ENCODE measurements around the gene TRIM13. TPM values are rescaled to one million over a fixed set of nuclear protein-coding genes. Genes with fewer than 3 reads are reported as not detected.

The TRIM13 gene
- total RNA-seq, 4 donors from 2014 or later: 21.4 to 38.6 (median 34.8) TPM

- DNase-seq (ENCODE audit: extremely low spot score): no peak
- peaks cover 24 to 66% (median 49%) of the 10 kb centered on the region in 4 donors for H3K4me1 ChIP-seq
- TF ChIP-seq CTCF (IDR thresholded peaks at IDR 0.05) (no peak), POLR2A (IDR thresholded peaks at IDR 0.05; ENCODE audit: low read depth) (no peak), POLR2AphosphoS5 (IDR thresholded peaks at IDR 0.05) (no peak), EP300 (IDR thresholded peaks at IDR 0.05) (no peak)
- H3K9me3 ChIP-seq: no peaks in the 10 kb centered on the region
- H3K27me3 ChIP-seq: no peaks in the 10 kb centered on the region
- peaks cover 0 to 46% (median 31%) of the 10 kb centered on the region in 4 donors for H3K36me3 ChIP-seq
- peak overlapping the region; percentile 22 to 67 (median 46) for H3K27ac ChIP-seq (replicated peaks in 1 of 4)
- 82% methylated on average over 1 of the region's 1 CpG for WGBS
- intact Hi-C loops (cut with DNase I): no loop called here
- H3K4me3 ChIP-seq: no peak overlapping the region
Observed at GRCh38 chr13:50014386-50014785, 17.5 kb downstream of the TRIM13 start.

- intact Hi-C loops (cut with DNase I): no loop called here
- Histone ChIP-seq H3K36me3 (peaks cover 0 to 52% (median 29%) of the 10 kb centered on the region in 4 donors), H3K27me3 (no peaks in the 10 kb centered on the region), H3K4me3 (no peak within 1 kb of the TSS), H3K4me1 (peaks cover 24 to 66% (median 45%) of the 10 kb centered on the region in 4 donors), H3K9me3 (no peaks in the 10 kb centered on the region), H3K27ac (replicated peaks in 1 of 4) (peak within 1 kb of the TSS; percentile 38 to 67 (median 53))
- 26% methylated on average over 5 of the region's 5 CpGs for WGBS
- TF ChIP-seq EP300 (IDR thresholded peaks at IDR 0.05) (no peak), CTCF (IDR thresholded peaks at IDR 0.05) (no peak), POLR2A (IDR thresholded peaks at IDR 0.05; ENCODE audit: low read depth) (no peak), POLR2AphosphoS5 (IDR thresholded peaks at IDR 0.05) (no peak)
- DNase-seq (ENCODE audit: extremely low spot score): no peak
Observed at GRCh38 chr13:50015258-50015657, 18.4 kb downstream of the TRIM13 start, which contains the start of gene KCNRG. Gene KCNRG (plus strand): TSS chr13:50015444. CDS start chr13:50015494, 50 bp downstream.

GRCh38 chr13:50015750-50016149 lies 18.9 kb downstream of the TRIM13 start:
- WGBS: 59% methylated on average over 4 of the region's 4 CpGs
- H3K9me3 ChIP-seq: no peaks in the 10 kb centered on the region
- peak overlapping the region; percentile 36 to 67 (median 53) for H3K27ac ChIP-seq (replicated peaks in 1 of 4)
- peaks cover 0 to 52% (median 30%) of the 10 kb centered on the region in 4 donors for H3K36me3 ChIP-seq
- H3K4me1 ChIP-seq: peaks cover 24 to 63% (median 43%) of the 10 kb centered on the region in 4 donors
- TF ChIP-seq CTCF (IDR thresholded peaks at IDR 0.05): no peak
- no peak for TF ChIP-seq POLR2AphosphoS5 (IDR thresholded peaks at IDR 0.05)
- no peak for TF ChIP-seq POLR2A (IDR thresholded peaks at IDR 0.05; ENCODE audit: low read depth)
- TF ChIP-seq EP300 (IDR thresholded peaks at IDR 0.05): no peak
- DNase-seq (ENCODE audit: extremely low spot score): no peak
- no peak overlapping the region for H3K4me3 ChIP-seq
- no peaks in the 10 kb centered on the region for H3K27me3 ChIP-seq
- intact Hi-C loops (cut with DNase I): no loop called here

- Histone ChIP-seq H3K9me3 (no peaks in the 10 kb centered on the region), H3K27me3 (no peaks in the 10 kb centered on the region), H3K36me3 (peaks cover 0 to 52% (median 31%) of the 10 kb centered on the region in 4 donors), H3K4me1 (peaks cover 24 to 59% (median 43%) of the 10 kb centered on the region in 4 donors), H3K4me3 (no peak overlapping the region), H3K27ac (replicated peaks in 1 of 4) (peak overlapping the region; percentile 36 to 67 (median 53))
- no peak for TF ChIP-seq EP300 (IDR thresholded peaks at IDR 0.05)
- intact Hi-C loops (cut with DNase I): no loop called here
- 56% methylated on average over 2 of the region's 2 CpGs for WGBS
- no peak for DNase-seq (ENCODE audit: extremely low spot score)
Observed at GRCh38 chr13:50016444-50016843, 19.6 kb downstream of the TRIM13 start.

GRCh38 chr13:50017819-50018218 lies 21.0 kb downstream of the TRIM13 start:
- Histone ChIP-seq H3K27ac (replicated peaks in 1 of 4) (no peak overlapping the region), H3K27me3 (no peaks in the 10 kb centered on the region), H3K36me3 (peaks cover 0 to 52% (median 19%) of the 10 kb centered on the region in 4 donors), H3K4me1 (peaks cover 24 to 56% (median 43%) of the 10 kb centered on the region in 4 donors), H3K9me3 (no peaks in the 10 kb centered on the region), H3K4me3 (no peak overlapping the region)
- no peak for DNase-seq (ENCODE audit: extremely low spot score)
- intact Hi-C loops (cut with DNase I): no loop called here
- TF ChIP-seq CTCF (IDR thresholded peaks at IDR 0.05) (no peak), POLR2AphosphoS5 (IDR thresholded peaks at IDR 0.05) (no peak), EP300 (IDR thresholded peaks at IDR 0.05) (no peak), POLR2A (IDR thresholded peaks at IDR 0.05; ENCODE audit: low read depth) (no peak)
